ENCODE results near the gene TIGAR.

The TIGAR gene

DNA sequence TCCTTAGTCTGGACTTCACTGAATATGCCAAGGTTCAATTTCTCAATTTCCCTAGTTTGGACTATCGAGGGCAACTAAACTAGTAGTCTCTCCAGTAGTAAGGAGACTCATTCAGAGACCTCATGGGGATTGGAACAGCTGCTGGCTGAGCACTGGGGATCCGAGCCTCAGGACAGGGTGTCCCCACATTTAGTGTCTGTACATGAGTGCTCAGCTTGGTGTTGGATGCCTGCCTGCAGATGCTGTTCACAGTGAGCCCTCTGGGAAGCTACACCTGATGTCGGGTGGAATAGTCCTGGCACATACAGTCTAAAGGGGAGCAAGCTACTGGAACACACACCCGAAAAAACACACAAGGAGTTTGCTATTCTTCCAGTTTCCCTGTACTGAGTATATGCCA, 59.3 kb downstream of the TIGAR start:
- no peak for DNase-seq

DNA sequence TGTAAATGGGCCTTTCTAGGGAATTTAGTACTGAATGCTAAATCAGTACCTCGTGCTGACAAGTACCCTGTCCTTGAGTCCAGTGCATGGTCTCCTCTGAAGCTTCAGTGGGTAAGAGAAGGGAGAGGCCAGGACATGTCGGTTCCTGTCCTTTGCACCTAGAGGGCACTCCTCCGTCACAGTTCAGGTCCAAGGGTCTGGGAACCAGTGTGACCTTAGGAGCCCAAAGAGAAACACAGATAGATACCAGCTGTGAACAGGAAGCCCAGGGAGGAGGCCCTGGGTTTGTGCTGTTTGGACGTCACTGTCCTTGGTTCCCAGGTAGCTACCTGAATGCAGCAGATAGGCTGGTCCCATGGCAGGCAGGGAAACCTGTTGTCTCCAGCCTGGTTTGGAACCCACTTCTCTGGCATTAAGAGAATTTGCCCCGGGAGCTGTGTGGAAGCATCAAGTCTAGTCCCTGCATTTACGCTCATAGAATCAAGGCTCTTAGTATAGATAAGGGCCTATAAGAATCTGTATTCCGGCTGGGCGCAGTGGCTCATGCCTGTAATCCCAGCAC, 62.4 kb downstream of the TIGAR start:
- DNase-seq = no peak

DNA sequence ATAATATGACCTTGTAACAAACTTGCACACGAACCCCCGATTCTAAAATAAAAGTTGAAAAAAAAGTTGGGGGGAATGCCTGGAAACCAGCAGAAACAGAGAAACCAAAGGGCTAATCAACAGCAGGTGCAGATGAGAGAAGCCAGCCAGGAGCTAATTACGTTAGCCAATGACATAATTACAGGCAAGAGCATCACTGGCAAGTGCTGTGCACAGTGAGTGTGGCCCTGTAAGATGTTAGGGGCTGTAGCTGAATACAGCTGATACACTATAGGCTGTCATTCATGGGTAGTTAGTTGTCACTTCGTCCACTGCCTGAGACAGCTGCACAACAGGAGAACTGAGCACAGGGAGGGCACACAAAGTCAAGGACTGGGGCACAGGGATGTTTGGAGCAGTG, 65.8 kb downstream of the TIGAR start:
- no peak for DNase-seq

DNA sequence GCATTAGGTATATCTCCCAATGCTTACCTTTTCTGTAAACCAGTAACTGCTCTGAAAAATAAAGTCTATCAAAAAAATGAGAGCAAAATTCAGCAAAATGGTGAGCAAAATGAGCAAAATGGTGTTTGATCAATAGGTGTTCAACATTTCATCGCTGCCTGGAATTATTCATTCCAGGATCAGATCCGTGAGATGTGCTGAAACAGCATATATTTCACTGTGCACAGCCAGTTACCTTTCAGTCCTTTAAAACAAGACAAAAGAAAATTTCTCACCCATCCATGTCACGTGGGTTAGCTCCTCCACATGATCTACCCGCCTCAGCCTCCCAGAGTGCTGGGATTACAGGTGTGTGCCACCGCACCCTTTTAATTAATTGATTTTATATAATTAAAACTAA, 66.6 kb downstream of the TIGAR start:
- DNase-seq = no peak

DNA sequence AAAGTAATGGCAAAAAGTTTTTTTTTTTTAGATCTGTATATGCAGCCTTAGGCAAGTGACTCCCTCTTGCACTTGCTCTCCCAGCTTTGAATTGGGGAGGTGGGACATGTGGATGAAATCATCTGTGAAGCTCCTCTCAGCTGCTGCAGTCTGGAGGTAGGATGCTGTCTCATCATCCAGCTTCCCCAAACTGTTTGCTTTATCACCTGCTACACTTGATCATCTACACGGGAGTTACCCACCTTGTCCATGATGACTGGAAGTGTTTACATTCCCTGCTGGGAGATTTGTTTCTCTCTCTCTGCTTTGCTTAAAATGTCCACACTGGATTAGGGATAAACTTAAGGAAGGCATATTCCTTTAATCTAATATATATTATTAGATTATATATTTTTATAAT, 67.0 kb downstream of the TIGAR start:
- no peak for DNase-seq

DNA sequence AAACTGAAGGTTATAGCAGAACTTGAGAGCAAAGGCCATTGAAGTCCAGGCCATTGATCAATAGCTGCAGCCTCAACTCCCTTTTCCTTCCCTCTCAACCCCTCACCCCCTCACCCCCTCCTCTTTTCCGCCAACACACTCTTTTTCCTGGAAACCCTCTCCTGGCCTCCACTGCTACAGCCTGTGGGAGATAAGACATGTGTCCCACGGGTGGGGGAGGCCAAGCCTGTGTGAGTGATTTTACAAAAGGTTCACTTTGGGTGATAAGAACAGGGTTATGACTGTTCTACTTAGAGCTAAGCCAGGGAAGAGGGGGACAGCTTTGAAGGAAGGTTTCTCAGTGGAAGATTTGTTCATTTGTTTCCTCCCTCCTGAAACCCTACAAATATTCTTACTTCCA, 67.6 kb downstream of the TIGAR start:
- no peak for DNase-seq

DNA sequence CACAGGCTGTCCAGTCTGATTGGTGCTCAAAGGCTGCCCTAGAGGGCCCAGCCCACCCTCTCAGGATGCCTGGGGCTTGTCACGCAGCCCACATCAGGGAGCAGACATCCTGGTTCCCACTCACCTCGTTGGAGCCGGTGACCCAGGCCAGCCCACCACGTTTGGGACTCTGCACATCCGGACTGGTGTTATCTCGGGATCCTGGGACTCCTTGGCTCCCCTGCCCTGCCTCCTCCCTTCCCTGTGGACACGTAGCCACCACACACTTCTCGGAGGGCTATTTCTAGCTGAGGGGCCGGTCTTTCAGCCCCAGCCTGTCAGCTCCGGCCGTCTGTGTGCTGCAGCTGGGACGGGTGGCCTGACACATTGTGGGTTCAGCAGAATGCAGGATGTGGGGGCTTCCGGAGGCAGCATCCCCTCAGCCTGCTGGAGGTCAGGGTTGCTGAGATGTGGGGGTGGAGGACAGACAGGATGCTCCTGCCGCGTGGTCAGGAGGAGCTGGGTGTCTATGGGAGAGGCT, 71.3 kb downstream of the TIGAR start:
- no peak for DNase-seq

DNA sequence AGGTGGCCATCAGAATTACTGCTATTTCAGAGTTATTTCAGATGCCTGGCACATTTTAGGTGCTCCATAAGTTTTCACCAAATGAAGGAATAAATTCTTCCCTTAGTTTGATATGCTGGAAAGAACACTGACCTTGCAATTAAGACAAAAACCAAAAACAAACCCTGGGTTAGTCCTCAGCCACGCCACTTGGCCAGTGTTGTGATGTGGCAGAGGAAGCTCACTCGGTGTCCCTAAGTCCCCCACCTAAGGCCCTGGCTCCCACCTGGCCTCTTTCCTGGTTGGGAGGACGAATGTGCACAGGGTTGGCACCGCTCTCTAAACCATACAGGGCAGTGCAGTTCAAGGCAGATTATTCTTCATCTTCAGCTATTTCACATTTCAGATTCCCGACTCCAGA, 72.2 kb downstream of the TIGAR start:
- no peak for DNase-seq

DNA sequence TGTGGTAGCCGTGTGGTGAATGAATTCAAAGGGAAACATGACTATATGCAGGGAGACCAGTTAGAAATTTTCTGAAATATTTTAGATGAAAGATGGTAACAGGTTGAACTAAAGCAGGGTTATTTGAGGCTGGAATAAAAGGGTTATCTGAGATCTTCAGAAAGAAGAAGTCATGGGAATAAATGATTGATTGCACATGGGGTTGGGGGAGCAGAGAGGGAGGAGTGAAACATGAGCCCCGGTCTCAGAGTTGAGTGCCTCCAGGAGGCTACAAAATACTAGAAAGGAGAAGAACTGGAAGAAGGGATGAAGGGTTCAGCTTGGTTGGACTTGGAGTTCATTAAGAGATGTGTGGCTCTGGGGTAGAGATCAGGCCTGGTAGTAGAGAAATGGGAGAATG, 74.8 kb downstream of the TIGAR start:
- DNase-seq = no peak

DNA sequence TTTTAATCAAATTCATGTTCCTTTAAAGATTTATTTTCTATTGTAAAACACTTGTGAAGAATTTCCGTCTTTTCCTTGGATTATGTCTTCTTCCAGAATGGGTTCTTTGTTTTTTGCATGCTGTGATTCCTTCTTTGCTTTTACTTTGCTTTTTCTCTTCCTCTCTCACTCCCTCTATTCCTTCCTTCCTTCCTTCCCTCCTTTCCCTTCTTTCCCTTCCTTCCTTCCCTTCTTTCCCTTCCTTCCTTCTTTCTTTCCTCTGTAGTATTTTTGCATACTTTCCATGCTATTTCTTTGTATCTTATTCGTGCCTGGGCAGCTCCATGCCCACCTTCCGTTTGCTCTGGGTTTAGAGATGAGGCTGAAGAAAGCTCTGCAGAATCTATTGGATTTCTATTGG, 80.1 kb downstream of the TIGAR start:
- no peak for DNase-seq

DNA sequence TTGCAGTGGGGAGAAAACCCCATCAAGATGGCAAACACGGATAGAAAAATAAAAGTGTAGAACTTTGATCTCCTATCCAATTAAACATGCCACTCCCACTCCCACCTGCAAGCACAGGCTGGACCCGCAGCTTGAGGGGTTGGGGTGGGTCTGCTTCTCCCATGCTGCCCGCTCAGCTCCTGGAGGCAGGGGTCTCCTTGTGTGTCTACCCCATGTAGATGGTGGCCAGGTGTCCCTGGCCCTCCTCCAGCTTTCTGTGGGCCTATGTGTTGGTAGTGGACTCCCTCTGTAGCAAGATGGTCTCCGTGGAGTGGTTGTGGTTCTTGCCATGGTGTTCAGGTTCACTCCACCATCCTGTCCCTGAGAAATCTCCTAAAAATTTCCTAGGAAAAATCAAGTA, 82.0 kb downstream of the TIGAR start:
- DNase-seq = no peak

Data from CD4-positive, alpha-beta T cell treated with Interleukin-17A for 4 hours (primary cell).